KOPT-K1 (cell line): ENCODE results near the gene PKN2.

Experiments used
- H3K27ac ChIP-seq: fragments of 200-600 bp; sonication (generic); 2 replicates; pipeline ENCODE4 v1.5.1; 2016; ENCODE audit warnings: antibody characterized with exemption, mild to moderate bottlenecking, low read depth, low read length; ENCODE audit not compliant: poor library complexity, severe bottlenecking
- H3K36me3 ChIP-seq: fragments of 200-600 bp; sonication (generic); 2 replicates; pipeline ENCODE4 v1.5.1; 2017; ENCODE audit warnings: antibody characterized with exemption, mild to moderate bottlenecking, low read length, moderate library complexity; ENCODE audit not compliant: insufficient read depth
- H3K9me3 ChIP-seq: fragments of 200-600 bp; sonication (generic); 2 replicates; pipeline ENCODE4 v1.5.1; 2017; ENCODE audit warnings: antibody characterized with exemption, low read length, mild to moderate bottlenecking; ENCODE audit not compliant: insufficient read depth, poor library complexity, severe bottlenecking

PKN2 gene

DNA sequence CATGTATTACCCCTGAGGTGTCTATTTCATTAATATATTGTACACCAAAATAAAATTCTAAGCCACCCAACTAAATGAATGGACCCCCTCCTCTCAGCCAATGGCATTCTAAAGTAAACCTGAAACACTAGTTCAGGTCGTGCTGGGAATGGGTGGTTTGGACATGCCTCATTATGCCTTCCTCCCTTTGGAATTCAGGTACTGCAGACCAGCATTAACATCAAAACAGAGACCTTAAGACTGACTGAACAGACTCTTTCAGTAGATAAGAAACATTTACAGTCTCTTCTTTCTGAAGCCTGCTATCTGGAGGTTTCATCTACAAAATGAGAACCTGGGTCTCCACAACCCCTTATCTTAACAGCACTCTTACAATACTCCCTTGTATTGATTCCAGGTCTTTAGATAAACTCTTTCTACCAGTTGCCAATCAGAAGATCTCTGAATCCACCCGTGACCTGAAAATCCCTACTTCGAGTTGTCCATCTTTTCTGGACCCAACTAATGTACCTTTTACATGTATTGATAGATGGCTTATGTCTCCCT, 93.6 kb downstream of the PKN2 start:
- peaks cover 81% of the 10 kb centered on the region for H3K36me3 ChIP-seq
- no peaks in the 10 kb centered on the region for H3K9me3 ChIP-seq
- H3K27ac ChIP-seq: no peak overlapping the region

GRCh38 chr1:88779880-88780279, 95.8 kb downstream of the PKN2 start:
- Histone ChIP-seq H3K36me3 (peaks cover 86% of the 10 kb centered on the region), H3K27ac (no peak overlapping the region), H3K9me3 (no peaks in the 10 kb centered on the region)

DNA sequence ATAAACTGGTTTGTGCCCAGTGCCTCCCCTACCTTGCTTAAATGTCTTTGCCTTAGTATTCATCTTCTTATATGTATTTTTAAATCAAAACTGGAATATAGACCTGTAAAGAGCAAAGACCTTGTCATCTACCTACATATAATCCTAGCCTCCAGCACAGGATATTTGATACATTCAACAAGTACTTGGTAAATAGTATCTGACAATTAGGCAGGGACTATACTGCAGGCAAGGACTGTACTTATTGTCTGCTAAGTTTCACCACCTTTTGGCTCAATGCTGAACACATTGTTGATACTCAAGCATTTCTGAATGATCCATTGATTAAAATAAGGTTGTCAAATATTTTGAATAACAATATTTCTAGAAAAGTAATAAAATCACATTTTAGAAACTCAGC, 96.4 kb downstream of the PKN2 start:
- H3K36me3 ChIP-seq: peaks cover 86% of the 10 kb centered on the region

DNA sequence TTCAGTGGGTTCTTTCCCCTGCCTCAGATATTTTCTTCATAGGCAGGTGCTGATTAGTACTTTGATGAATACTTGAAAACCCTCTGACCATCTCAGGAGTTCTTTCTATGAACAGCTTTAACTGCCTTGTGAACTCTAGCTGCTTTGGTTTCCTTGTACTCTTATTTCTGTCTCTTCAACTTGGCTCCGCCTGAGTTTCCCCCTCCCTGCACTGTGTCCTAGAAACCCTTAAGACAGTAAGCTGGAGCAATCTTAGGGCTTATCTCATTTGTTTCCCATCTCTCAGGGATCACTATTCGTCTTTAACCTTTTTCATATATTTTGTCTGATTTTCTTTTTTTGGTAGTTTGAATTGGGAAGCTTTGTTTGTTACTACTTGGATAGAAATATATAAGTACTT, 99.1 kb downstream of the PKN2 start:
- Histone ChIP-seq H3K27ac (no peak overlapping the region), H3K9me3 (no peaks in the 10 kb centered on the region), H3K36me3 (peaks cover 87% of the 10 kb centered on the region)

More for the DNA sequence above, 96.4 kb downstream of the PKN2 start:
- Histone ChIP-seq H3K9me3 (no peaks in the 10 kb centered on the region), H3K27ac (no peak overlapping the region)

GRCh38 chr1:88784551-88784950, 100.5 kb downstream of the PKN2 start:
- H3K9me3 ChIP-seq: no peaks in the 10 kb centered on the region
- H3K36me3 ChIP-seq: peaks cover 86% of the 10 kb centered on the region
- no peak overlapping the region for H3K27ac ChIP-seq

GRCh38 chr1:88787023-88787903, 103.2 kb downstream of the PKN2 start:
- Histone ChIP-seq H3K36me3 (peaks cover 91% of the 10 kb centered on the region), H3K9me3 (no peaks in the 10 kb centered on the region), H3K27ac (no peak overlapping the region)

DNA sequence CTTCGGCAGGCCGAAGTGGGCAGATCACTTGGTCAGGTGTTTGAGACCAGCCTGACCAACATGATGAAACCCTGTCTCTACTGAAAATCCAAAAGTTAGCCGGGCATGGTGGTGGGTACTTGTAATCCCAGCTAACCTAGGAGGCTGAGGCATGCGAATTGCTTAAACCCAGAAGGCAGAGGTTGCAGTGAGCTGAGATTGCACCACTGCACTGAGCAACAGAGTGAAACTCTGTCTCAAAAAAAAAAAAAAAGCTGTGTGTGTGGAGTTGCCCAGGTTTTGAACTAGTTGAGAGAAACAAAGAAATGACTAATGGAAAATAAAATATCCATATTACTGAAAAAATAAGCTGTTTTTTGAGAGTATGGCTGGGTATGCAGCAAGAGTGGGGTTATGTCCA, 107.1 kb downstream of the PKN2 start:
- peaks cover 89% of the 10 kb centered on the region for H3K36me3 ChIP-seq
- no peak overlapping the region for H3K27ac ChIP-seq
- H3K9me3 ChIP-seq: no peaks in the 10 kb centered on the region

DNA sequence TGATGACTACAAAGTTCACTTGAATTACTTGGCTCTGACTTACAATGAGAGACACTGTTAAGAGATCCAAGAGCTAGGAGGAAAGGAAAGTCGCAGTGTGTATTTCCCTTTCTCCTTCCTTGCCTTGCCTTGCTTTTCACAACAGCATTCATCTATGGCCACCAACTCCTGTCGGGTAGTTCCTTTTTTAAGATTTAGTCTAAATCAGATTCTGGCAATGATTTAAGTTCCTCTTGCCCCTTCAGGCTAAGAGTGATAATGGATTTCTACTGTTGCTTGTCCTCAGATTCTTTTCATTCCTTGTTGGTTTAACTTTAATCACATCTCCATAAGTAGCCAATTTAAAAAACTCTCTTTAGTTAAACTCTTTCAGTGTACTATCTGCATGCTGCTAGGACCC, 115.4 kb downstream of the PKN2 start:
- H3K27ac ChIP-seq: no peak overlapping the region
- peaks cover 5% of the 10 kb centered on the region for H3K9me3 ChIP-seq
- peaks cover 70% of the 10 kb centered on the region for H3K36me3 ChIP-seq

- no peak overlapping the region for H3K27ac ChIP-seq
- peaks cover 71% of the 10 kb centered on the region for H3K36me3 ChIP-seq
- H3K9me3 ChIP-seq: peaks cover 5% of the 10 kb centered on the region
Measured at GRCh38 chr1:88800382-88801051, 116.4 kb downstream of the PKN2 start.

GRCh38 chr1:88801575-88802208, 117.6 kb downstream of the PKN2 start:
- H3K36me3 ChIP-seq: peaks cover 71% of the 10 kb centered on the region
- H3K27ac ChIP-seq: no peak overlapping the region

DNA sequence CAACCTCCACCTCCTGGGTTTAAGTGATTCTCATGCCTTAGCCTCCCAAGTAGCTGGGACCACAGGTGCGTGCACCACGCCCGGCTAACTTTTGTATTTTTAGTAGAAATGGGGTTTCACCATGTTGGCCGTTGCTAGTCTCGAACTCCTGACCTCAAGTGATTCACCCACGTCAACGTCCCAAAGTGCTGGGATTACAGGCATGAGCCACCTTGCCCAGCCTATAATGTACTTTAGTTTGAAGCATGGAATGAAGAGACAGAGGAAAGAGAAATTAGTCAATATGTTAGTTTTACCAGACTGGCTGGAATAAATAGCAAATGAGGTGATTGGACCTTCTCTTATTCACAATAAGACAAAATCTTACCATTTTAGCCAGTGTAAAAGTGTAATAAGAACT, 118.3 kb downstream of the PKN2 start:
- Histone ChIP-seq H3K9me3 (peaks cover 5% of the 10 kb centered on the region), H3K36me3 (peaks cover 73% of the 10 kb centered on the region), H3K27ac (no peak overlapping the region)

More at GRCh38 chr1:88801575-88802208, 117.6 kb downstream of the PKN2 start:
- H3K9me3 ChIP-seq: peaks cover 5% of the 10 kb centered on the region

DNA sequence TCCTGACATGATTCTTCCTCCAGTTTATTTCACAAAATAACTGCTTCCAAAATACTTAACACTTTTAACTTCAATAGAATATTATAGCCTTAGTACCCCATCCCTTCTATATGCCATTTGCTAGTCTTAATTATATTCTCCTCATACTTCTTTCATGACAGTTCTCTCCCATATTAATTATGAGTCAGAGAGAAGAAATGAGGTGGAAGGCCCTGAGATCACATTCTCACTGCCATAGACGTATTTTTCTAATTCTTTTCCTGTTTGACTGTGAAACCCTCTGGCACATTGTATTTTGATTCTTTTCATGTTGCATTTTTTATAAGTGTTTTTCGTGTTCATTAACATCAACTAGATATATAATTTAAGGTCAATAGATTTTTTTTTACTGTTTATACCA, 118.9 kb downstream of the PKN2 start:
- Histone ChIP-seq H3K9me3 (peaks cover 5% of the 10 kb centered on the region), H3K27ac (no peak overlapping the region), H3K36me3 (peaks cover 74% of the 10 kb centered on the region)

- peaks cover 79% of the 10 kb centered on the region for H3K36me3 ChIP-seq
- H3K9me3 ChIP-seq: peaks cover 5% of the 10 kb centered on the region
- no peak overlapping the region for H3K27ac ChIP-seq
Measured at GRCh38 chr1:88803444-88803843, 119.4 kb downstream of the PKN2 start.

DNA sequence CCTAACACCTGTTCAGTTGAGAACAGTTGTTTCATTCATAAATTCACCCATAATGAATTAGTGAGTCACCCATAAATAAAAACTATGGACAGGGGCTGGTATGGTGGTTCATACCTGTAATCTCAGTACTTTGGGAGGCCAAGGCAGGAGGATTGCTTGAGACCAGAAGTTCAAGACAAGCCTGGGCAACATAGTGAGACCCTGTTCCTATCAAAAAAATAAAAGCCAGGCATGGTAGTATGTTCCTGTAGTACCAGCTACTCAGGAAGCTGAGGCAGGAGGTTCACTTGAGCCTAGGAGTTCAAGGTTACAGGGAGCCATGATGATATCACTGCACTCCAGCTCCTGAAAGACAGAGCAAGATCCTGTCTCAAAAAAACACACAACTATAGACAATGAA, 128.3 kb downstream of the PKN2 start:
- Histone ChIP-seq H3K27ac (no peak overlapping the region), H3K36me3 (peaks cover 91% of the 10 kb centered on the region), H3K9me3 (no peaks in the 10 kb centered on the region)

- Histone ChIP-seq H3K9me3 (no peaks in the 10 kb centered on the region), H3K27ac (no peak overlapping the region), H3K36me3 (peaks cover 87% of the 10 kb centered on the region)
Measured at GRCh38 chr1:88813471-88813870, 129.4 kb downstream of the PKN2 start.
